Measurements from ENCODE around the gene KCTD16.

The KCTD16 gene

GRCh38 chr5:144143625-144144024, 27.0 kb upstream of the KCTD16 start:
- TF ChIP-seq EZH2phosphoT487 (IDR thresholded peaks at IDR 0.05; ENCODE audit: low read length), result no peak
- TF ChIP-seq, protein P1, sequence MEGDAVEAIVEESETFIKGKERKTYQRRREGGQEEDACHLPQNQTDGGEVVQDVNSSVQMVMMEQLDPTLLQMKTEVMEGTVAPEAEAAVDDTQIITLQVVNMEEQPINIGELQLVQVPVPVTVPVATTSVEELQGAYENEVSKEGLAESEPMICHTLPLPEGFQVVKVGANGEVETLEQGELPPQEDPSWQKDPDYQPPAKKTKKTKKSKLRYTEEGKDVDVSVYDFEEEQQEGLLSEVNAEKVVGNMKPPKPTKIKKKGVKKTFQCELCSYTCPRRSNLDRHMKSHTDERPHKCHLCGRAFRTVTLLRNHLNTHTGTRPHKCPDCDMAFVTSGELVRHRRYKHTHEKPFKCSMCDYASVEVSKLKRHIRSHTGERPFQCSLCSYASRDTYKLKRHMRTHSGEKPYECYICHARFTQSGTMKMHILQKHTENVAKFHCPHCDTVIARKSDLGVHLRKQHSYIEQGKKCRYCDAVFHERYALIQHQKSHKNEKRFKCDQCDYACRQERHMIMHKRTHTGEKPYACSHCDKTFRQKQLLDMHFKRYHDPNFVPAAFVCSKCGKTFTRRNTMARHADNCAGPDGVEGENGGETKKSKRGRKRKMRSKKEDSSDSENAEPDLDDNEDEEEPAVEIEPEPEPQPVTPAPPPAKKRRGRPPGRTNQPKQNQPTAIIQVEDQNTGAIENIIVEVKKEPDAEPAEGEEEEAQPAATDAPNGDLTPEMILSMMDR (IDR thresholded peaks at IDR 0.05; ENCODE audit: low read length), result no peak
- TF ChIP-seq EZH2 (optimal IDR thresholded peaks at IDR 0.05; ENCODE audit: low read depth, low read length), result no peak
- Histone ChIP-seq H3K79me2 (ENCODE audit: low read length) (no peaks in the 10 kb centered on the region), H3K4me2 (ENCODE audit: low read depth, low read length) (no peak overlapping the region), H3K9ac (ENCODE audit: low read length) (no peak overlapping the region), H3K4me1 (ENCODE audit: low read length) (no peaks in the 10 kb centered on the region), H3K27me3 (replicated peaks; ENCODE audit: insufficient read depth, low read length) (no peaks in the 10 kb centered on the region), H3K27ac (ENCODE audit: low read length) (no peak overlapping the region), H2AFZ (ENCODE audit: low read length) (no peak overlapping the region), H3K36me3 (replicated peaks; ENCODE audit: insufficient read depth, low read length) (no peaks in the 10 kb centered on the region), H3F3A (ENCODE audit: insufficient read depth, low read length) (no peaks in the 10 kb centered on the region), H4K20me1 (ENCODE audit: insufficient read depth, low read length) (no peaks in the 10 kb centered on the region), H3K9me3 (replicated peaks; ENCODE audit: insufficient read depth, low read length) (no peaks in the 10 kb centered on the region), H3K4me3 (ENCODE audit: low read length) (no peak overlapping the region), H3K9me2 (replicated peaks; ENCODE audit: insufficient read depth, low read length) (no peaks in the 10 kb centered on the region)
- no peak for DNase-seq

DNA sequence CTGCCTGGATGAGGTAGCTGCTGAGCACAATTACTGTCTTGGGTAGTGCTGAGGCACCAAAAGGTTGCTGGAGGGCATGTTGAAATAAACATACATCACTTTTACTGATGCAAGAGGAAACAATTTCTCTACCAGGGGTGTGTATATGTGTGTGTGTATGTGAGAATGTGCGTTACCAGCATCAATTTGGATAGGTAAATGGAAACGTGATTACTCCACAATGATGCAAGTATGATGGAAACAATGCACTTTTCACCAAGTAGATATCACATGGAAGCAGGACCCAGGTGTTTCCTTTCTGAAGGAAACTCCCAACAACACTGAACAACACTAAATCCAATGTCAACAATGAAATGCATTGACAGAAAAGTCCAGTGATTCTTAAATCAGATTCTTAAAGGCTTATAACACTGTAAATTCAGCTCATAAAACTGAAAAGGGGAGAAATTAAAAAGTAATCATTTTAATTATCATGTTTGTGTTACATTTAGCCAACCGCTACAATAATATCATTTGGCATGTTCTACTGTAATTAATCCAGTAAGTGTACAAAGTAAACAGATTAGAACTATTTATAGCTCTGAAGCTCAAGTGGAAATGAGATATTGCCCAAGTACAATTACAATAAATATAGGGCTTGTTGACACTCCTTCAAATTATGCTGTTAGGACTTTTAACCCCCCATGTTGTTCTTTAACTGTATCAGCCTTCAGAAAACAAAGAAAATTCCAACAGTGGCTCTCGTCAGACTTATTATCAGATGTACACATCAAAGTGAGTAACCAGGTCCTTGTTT, 25.5 kb upstream of the KCTD16 start:
- Histone ChIP-seq H2AFZ (ENCODE audit: low read length) (no peak overlapping the region), H3K4me2 (ENCODE audit: low read depth, low read length) (no peak overlapping the region), H4K20me1 (ENCODE audit: insufficient read depth, low read length) (no peaks in the 10 kb centered on the region), H3F3A (ENCODE audit: insufficient read depth, low read length) (no peaks in the 10 kb centered on the region), H3K27me3 (replicated peaks; ENCODE audit: insufficient read depth, low read length) (no peaks in the 10 kb centered on the region), H3K36me3 (replicated peaks; ENCODE audit: insufficient read depth, low read length) (no peaks in the 10 kb centered on the region), H3K79me2 (ENCODE audit: low read length) (no peaks in the 10 kb centered on the region), H3K9me2 (replicated peaks; ENCODE audit: insufficient read depth, low read length) (no peaks in the 10 kb centered on the region), H3K9me3 (replicated peaks; ENCODE audit: insufficient read depth, low read length) (no peaks in the 10 kb centered on the region), H3K4me1 (ENCODE audit: low read length) (no peaks in the 10 kb centered on the region), H3K9ac (ENCODE audit: low read length) (no peak overlapping the region), H3K27ac (ENCODE audit: low read length) (no peak overlapping the region), H3K4me3 (ENCODE audit: low read length) (no peak overlapping the region)
- TF ChIP-seq EZH2 (optimal IDR thresholded peaks at IDR 0.05; ENCODE audit: low read depth, low read length) (no peak), EZH2phosphoT487 (IDR thresholded peaks at IDR 0.05; ENCODE audit: low read length) (no peak)
- TF ChIP-seq, protein P1 (IDR thresholded peaks at IDR 0.05; ENCODE audit: low read length), result no peak
- DNase-seq, result no peak

- Histone ChIP-seq H3K79me2 (ENCODE audit: low read length) (no peaks in the 10 kb centered on the region), H3F3A (ENCODE audit: insufficient read depth, low read length) (no peaks in the 10 kb centered on the region), H3K27ac (ENCODE audit: low read length) (no peak overlapping the region), H2AFZ (ENCODE audit: low read length) (no peak overlapping the region), H3K9me2 (replicated peaks; ENCODE audit: insufficient read depth, low read length) (no peaks in the 10 kb centered on the region), H3K9ac (ENCODE audit: low read length) (no peak overlapping the region), H3K4me3 (ENCODE audit: low read length) (no peak overlapping the region), H3K27me3 (replicated peaks; ENCODE audit: insufficient read depth, low read length) (no peaks in the 10 kb centered on the region), H3K4me1 (ENCODE audit: low read length) (no peaks in the 10 kb centered on the region), H4K20me1 (ENCODE audit: insufficient read depth, low read length) (no peaks in the 10 kb centered on the region), H3K36me3 (replicated peaks; ENCODE audit: insufficient read depth, low read length) (no peaks in the 10 kb centered on the region), H3K9me3 (replicated peaks; ENCODE audit: insufficient read depth, low read length) (no peaks in the 10 kb centered on the region), H3K4me2 (ENCODE audit: low read depth, low read length) (no peak overlapping the region)
- no peak for DNase-seq
- TF ChIP-seq EZH2phosphoT487 (IDR thresholded peaks at IDR 0.05; ENCODE audit: low read length), result no peak
- TF ChIP-seq, protein P1 (IDR thresholded peaks at IDR 0.05; ENCODE audit: low read length), result no peak
- TF ChIP-seq EZH2 (optimal IDR thresholded peaks at IDR 0.05; ENCODE audit: low read depth, low read length), result no peak
These were observed 19.6 kb upstream of the KCTD16 start for GRCh38 chr5:144151026-144151425.
